K562 (cell line): ENCODE results near the gene CGNL1. TPM values are rescaled to one million over a fixed set of nuclear protein-coding genes. Genes with fewer than 3 reads are reported as not detected.

ENCODE experiments used
- ARNT ChIP-seq, 2 experiments: fragments of 450-650 bp; IDR thresholded peaks; 2 replicates each; pipeline ENCODE4 v1.6.1; 2016; ENCODE audit warnings: mild to moderate bottlenecking in 1 of 2
- FOXA3 ChIP-seq, 2 experiments: fragments of 450-650 bp in 1 of 2; sonication (generic) in 1 of 2; formaldehyde crosslinking; IDR thresholded peaks in 1 of 2; conservative IDR thresholded peaks in 1 of 2; 2 replicates each; pipeline versions ENCODE4 v1.4.0 to v1.8.0; 2020 to 2022; ENCODE audit warnings: mild to moderate bottlenecking in 2 of 2, missing genetic modification reagents in 1 of 2
- NR3C1 ChIP-seq: sonication (generic); formaldehyde crosslinking; IDR thresholded peaks from 2 replicates; pipeline ENCODE4 v1.8.1; 2022; ENCODE audit warnings: missing genetic modification reagents
- TARDBP ChIP-seq: fragments of 450-650 bp; IDR thresholded peaks from 2 replicates; pipeline ENCODE4 v1.6.1; 2016
- polyA plus RNA-seq, 8 experiments: library from polyadenylated mRNA; depleted of rRNA in 4 of 8; stranded (reverse) in 5 of 8; unstranded in 3 of 8; fragments of >200 nt; fragmentation: Nextera tagmentation in 2 of 8; fragmentation: Illumina TruSeq in 1 of 8; extraction: Ambion mirVana in 2 of 8; extraction: Trizol in 1 of 8; gene quantifications; 2 replicates each; pipeline versions ENCODE4 v1.2.1 to v1.2.3, GENCODE V29; 2011 to 2014; ENCODE audit warnings: inconsistent platforms in 1 of 8, missing spikeins in 1 of 8
- total RNA-seq, 7 experiments: library from RNA; depleted of rRNA in 6 of 7; stranded (reverse); fragments of >200 nt in 6 of 7; fragmentation: Illumina TruSeq in 2 of 7; extraction: Trizol in 2 of 7; gene quantifications; 2 replicates each; pipeline versions ENCODE4 v1.2.1 to v1.2.3, GENCODE V29; 2011 to 2021; ENCODE audit warnings: low replicate concordance in 1 of 7
- TF ChIP-seq, protein P1 (sequence below): sonication (generic); formaldehyde crosslinking; IDR thresholded peaks from 2 replicates; pipeline ENCODE4 v1.8.1; 2023; ENCODE audit warnings: mild to moderate bottlenecking, missing genetic modification reagents
- TF ChIP-seq, protein P2 (sequence below): sonication (generic); formaldehyde crosslinking; IDR thresholded peaks from 2 replicates; pipeline ENCODE4 v1.8.0; 2023; ENCODE audit warnings: missing genetic modification reagents, mild to moderate bottlenecking, borderline replicate concordance
- TF ChIP-seq, protein P3 (sequence below), 2 experiments: fragments of 450-650 bp; formaldehyde crosslinking in 1 of 2; IDR thresholded peaks; 2 replicates each; pipeline versions ENCODE4 v1.4.0 to v1.6.1; 2014 to 2020; ENCODE audit warnings: mild to moderate bottlenecking in 2 of 2, borderline replicate concordance in 1 of 2, low read depth in 1 of 2
- TF ChIP-seq, protein P4 (sequence below): IDR thresholded peaks from 2 replicates; pipeline ENCODE4 v1.6.1; 2011; ENCODE audit warnings: borderline replicate concordance, low read depth, mild to moderate bottlenecking, moderate library complexity, low read length; ENCODE audit not compliant: insufficient read depth, poor library complexity, severe bottlenecking

The CGNL1 gene
- total and polyA plus RNA-seq, 9 of the 15 experiments (the other 6 are each of a cell fraction or from before 2014, with no cell fraction given) = 0.01 to 0.07 TPM; not detected in 7

DNA sequence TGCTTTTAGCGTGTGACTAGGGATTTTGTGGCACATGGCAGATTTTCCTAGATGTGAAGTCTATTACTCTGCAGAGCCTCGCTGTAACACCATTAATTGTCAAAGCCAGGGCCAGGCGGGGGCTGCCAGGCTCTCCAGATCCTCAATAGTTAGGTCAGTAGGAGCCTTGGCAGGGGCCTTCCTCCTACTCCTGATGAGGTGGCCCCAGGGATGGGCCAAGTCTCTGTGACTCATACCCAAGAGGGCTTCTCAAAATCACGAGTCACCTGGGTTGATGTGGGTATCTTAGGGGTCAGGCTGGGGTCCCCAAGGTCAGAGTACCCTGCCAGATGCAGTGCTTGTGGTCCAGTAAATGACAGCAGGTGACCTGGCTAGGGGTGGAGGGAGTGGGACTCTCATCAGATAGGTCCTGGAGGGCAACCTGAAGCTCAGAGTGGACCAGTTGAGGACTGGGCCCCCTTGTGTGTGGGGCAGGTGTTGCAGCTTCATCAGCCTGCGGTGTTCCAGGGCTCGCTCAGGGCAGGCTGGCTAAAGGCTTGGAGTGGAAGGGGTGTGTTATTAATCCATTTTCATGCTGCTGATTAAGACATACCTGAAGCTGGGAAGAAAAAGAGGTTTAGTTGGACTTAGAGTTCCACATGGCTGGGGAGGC is 126.9 kb downstream of the CGNL1 start (continued):
- TF ChIP-seq ARNT (IDR thresholded peaks at IDR 0.05) (no peak), NR3C1 (CRISPR knock-in tag) (no peak), FOXA3 (CRISPR knock-in tag; conservative IDR thresholded peaks at IDR 0.05 in 1 of 2, IDR thresholded peaks at IDR 0.05 in 1 of 2) (no peak), TARDBP (no peak)
- TF ChIP-seq, protein P1, sequence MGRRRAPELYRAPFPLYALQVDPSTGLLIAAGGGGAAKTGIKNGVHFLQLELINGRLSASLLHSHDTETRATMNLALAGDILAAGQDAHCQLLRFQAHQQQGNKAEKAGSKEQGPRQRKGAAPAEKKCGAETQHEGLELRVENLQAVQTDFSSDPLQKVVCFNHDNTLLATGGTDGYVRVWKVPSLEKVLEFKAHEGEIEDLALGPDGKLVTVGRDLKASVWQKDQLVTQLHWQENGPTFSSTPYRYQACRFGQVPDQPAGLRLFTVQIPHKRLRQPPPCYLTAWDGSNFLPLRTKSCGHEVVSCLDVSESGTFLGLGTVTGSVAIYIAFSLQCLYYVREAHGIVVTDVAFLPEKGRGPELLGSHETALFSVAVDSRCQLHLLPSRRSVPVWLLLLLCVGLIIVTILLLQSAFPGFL (CRISPR knock-in tag) = no peak
- TF ChIP-seq, protein P2, sequence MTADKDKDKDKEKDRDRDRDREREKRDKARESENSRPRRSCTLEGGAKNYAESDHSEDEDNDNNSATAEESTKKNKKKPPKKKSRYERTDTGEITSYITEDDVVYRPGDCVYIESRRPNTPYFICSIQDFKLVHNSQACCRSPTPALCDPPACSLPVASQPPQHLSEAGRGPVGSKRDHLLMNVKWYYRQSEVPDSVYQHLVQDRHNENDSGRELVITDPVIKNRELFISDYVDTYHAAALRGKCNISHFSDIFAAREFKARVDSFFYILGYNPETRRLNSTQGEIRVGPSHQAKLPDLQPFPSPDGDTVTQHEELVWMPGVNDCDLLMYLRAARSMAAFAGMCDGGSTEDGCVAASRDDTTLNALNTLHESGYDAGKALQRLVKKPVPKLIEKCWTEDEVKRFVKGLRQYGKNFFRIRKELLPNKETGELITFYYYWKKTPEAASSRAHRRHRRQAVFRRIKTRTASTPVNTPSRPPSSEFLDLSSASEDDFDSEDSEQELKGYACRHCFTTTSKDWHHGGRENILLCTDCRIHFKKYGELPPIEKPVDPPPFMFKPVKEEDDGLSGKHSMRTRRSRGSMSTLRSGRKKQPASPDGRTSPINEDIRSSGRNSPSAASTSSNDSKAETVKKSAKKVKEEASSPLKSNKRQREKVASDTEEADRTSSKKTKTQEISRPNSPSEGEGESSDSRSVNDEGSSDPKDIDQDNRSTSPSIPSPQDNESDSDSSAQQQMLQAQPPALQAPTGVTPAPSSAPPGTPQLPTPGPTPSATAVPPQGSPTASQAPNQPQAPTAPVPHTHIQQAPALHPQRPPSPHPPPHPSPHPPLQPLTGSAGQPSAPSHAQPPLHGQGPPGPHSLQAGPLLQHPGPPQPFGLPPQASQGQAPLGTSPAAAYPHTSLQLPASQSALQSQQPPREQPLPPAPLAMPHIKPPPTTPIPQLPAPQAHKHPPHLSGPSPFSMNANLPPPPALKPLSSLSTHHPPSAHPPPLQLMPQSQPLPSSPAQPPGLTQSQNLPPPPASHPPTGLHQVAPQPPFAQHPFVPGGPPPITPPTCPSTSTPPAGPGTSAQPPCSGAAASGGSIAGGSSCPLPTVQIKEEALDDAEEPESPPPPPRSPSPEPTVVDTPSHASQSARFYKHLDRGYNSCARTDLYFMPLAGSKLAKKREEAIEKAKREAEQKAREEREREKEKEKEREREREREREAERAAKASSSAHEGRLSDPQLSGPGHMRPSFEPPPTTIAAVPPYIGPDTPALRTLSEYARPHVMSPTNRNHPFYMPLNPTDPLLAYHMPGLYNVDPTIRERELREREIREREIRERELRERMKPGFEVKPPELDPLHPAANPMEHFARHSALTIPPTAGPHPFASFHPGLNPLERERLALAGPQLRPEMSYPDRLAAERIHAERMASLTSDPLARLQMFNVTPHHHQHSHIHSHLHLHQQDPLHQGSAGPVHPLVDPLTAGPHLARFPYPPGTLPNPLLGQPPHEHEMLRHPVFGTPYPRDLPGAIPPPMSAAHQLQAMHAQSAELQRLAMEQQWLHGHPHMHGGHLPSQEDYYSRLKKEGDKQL = no peak
- TF ChIP-seq, protein P3, sequence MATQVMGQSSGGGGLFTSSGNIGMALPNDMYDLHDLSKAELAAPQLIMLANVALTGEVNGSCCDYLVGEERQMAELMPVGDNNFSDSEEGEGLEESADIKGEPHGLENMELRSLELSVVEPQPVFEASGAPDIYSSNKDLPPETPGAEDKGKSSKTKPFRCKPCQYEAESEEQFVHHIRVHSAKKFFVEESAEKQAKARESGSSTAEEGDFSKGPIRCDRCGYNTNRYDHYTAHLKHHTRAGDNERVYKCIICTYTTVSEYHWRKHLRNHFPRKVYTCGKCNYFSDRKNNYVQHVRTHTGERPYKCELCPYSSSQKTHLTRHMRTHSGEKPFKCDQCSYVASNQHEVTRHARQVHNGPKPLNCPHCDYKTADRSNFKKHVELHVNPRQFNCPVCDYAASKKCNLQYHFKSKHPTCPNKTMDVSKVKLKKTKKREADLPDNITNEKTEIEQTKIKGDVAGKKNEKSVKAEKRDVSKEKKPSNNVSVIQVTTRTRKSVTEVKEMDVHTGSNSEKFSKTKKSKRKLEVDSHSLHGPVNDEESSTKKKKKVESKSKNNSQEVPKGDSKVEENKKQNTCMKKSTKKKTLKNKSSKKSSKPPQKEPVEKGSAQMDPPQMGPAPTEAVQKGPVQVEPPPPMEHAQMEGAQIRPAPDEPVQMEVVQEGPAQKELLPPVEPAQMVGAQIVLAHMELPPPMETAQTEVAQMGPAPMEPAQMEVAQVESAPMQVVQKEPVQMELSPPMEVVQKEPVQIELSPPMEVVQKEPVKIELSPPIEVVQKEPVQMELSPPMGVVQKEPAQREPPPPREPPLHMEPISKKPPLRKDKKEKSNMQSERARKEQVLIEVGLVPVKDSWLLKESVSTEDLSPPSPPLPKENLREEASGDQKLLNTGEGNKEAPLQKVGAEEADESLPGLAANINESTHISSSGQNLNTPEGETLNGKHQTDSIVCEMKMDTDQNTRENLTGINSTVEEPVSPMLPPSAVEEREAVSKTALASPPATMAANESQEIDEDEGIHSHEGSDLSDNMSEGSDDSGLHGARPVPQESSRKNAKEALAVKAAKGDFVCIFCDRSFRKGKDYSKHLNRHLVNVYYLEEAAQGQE (IDR thresholded peaks at IDR 0.05; ENCODE audit: borderline replicate concordance) = peak; percentile 41; the same call in 1 of the 2 replicates
- TF ChIP-seq, protein P3 (CRISPR knock-in tag; IDR thresholded peaks at IDR 0.05; ENCODE audit: low read depth) = no peak
- TF ChIP-seq, protein P4, sequence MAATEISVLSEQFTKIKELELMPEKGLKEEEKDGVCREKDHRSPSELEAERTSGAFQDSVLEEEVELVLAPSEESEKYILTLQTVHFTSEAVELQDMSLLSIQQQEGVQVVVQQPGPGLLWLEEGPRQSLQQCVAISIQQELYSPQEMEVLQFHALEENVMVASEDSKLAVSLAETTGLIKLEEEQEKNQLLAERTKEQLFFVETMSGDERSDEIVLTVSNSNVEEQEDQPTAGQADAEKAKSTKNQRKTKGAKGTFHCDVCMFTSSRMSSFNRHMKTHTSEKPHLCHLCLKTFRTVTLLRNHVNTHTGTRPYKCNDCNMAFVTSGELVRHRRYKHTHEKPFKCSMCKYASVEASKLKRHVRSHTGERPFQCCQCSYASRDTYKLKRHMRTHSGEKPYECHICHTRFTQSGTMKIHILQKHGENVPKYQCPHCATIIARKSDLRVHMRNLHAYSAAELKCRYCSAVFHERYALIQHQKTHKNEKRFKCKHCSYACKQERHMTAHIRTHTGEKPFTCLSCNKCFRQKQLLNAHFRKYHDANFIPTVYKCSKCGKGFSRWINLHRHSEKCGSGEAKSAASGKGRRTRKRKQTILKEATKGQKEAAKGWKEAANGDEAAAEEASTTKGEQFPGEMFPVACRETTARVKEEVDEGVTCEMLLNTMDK = peak; percentile 59
